GM12891 (cell line): Measurements from ENCODE around the gene CABP1.

Source experiments
- DNase-seq: peaks from one replicate; pipeline ENCODE4 v3.0.0; 2011; ENCODE audit warnings: low spot score; ENCODE audit not compliant: insufficient read length
- FAIRE-seq: peaks from 2 replicates; lab custom pipeline; 2011; peaks lifted over from hg19 to GRCh38; lab: Jason Lieb, UNC
- PAX5 ChIP-seq: IDR thresholded peaks from 2 replicates; pipeline ENCODE4 v1.6.1; 2011; ENCODE audit warnings: low read length, moderate library complexity, mild to moderate bottlenecking; ENCODE audit not compliant: insufficient read depth, severe bottlenecking
- POLR2A ChIP-seq: IDR thresholded peaks from 2 replicates; pipeline ENCODE4 v1.6.1; 2011; ENCODE audit warnings: low read depth, low read length, control low read depth
- POLR2AphosphoS5 ChIP-seq: IDR thresholded peaks from 2 replicates; pipeline ENCODE4 v1.6.1; 2011; ENCODE audit warnings: low read depth, low read length, control low read depth
- POU2F2 ChIP-seq: IDR thresholded peaks from 2 replicates; pipeline ENCODE4 v1.6.1; 2011; ENCODE audit warnings: low read depth, mild to moderate bottlenecking, control low read depth, low read length, moderate library complexity
- SPI1 ChIP-seq: IDR thresholded peaks from 2 replicates; pipeline ENCODE4 v1.6.1; 2011; ENCODE audit warnings: low read depth, low read length, control low read depth
- TAF1 ChIP-seq: IDR thresholded peaks from 2 replicates; pipeline ENCODE4 v1.6.1; 2011; ENCODE audit warnings: low read depth, low read length, control low read depth

CABP1 gene

DNA sequence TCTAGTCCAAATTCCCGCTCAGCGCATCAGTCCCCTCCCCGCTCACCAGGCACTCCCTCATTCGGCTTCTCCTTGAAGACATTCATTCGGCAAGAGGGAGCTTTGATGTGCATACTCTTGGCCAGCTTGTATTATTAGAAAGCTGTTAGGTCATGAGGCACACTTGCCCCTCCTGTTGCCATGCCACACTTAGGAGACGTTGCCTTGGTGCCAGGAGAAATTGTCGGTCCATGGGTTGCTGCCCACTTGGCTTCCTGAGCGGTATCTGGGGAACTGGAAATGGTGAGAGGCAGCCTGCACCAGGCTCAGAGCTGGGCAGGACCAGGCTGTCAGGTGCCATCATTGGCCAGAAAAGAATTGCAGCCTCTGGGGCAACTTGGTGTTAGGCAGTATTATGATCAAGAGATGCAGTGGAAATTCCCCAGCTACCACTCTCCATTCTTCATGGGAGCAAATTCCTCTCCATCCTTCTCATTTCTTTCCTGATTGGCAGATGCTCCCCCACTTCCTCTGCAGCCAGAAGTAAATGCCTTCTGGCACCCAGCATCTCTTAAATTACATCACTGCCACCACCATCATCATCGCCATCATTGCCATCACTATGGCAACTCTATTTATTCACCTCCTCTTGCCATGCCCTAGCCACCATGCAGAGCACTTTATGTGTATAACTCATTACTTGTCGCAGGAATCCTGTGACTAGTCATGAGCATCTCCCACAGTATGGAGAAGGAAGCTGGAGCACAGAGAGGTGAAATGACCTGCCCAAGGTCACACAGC lies 12.4 kb downstream of the CABP1 start:
- TF ChIP-seq PAX5 = no peak
- no peak for TF ChIP-seq POU2F2
- no peak for TF ChIP-seq POLR2A
- no peak for TF ChIP-seq TAF1
- no peak for TF ChIP-seq SPI1
- TF ChIP-seq POLR2AphosphoS5 = no peak
- DNase-seq (no peak), FAIRE-seq (no peak)

DNA sequence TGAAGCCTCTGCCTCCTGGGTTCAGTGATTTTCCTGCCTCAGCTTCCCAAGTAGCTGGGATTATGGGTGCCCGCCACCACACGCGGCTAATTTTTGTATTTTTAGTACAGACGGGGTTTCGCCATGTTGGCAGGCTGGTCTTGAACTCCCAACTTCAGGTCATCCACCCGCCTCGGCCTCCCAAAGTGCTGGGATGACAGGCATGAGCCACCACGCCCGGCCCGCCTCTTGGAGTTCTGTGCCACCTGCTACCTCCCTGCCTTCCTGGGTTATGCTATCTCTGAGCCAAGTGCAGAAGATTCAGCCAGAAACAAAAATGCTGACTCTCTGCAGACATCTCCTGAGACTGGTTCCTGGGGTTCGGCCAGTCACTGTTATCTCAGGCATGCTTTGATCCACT lies 13.2 kb downstream of the CABP1 start:
- FAIRE-seq (no peak), DNase-seq (no peak)
- no peak for TF ChIP-seq SPI1
- TF ChIP-seq PAX5 = no peak
- no peak for TF ChIP-seq POLR2A
- no peak for TF ChIP-seq POLR2AphosphoS5
- no peak for TF ChIP-seq POU2F2
- TF ChIP-seq TAF1 = no peak

DNA sequence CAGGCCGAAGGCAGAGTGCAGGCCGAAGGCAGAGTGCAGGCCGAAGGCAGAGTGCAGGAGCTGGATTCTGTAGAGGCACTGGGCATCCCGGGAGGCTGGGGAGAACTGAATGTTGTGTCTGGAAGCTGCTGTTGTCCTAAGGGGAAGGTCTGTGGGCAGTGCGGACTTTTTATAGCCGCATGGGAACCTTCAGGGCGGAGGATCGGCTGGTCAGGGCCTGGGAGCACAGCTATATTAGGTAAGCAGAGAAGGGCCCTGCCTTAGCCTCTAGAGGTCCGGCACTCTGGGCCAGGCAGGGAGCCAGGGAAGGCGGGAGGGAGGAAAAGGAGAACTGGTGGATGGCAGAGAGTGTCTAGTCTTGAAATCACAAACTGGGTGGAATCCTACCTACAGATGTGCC lies 14.2 kb downstream of the CABP1 start:
- DNase-seq (no peak), FAIRE-seq (no peak)
- no peak for TF ChIP-seq SPI1
- no peak for TF ChIP-seq POU2F2
- TF ChIP-seq TAF1 = no peak
- TF ChIP-seq POLR2AphosphoS5 = no peak
- no peak for TF ChIP-seq PAX5

DNA sequence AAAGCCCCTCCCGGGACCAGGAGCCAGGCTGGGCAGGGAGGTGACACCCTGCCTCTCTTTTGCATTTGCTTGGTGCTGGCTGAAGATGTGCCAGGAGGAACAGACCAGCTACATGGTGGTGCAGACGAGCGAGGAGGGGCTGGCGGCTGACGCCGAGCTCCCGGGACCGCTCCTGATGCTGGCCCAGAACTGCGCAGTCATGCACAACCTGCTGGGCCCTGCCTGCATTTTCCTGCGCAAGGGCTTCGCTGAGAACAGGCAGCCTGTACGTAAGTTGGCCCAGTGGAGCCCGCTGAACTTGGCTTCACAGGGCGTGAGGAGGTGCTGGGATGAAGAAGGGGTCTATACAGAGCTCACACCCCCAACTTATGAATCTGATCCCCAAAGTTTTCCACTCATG lies 15.6 kb downstream of the CABP1 start:
- TF ChIP-seq POLR2AphosphoS5 (no peak), SPI1 (no peak), POU2F2 (no peak), POLR2A (no peak)
- DNase-seq (no peak), FAIRE-seq (no peak)

DNA sequence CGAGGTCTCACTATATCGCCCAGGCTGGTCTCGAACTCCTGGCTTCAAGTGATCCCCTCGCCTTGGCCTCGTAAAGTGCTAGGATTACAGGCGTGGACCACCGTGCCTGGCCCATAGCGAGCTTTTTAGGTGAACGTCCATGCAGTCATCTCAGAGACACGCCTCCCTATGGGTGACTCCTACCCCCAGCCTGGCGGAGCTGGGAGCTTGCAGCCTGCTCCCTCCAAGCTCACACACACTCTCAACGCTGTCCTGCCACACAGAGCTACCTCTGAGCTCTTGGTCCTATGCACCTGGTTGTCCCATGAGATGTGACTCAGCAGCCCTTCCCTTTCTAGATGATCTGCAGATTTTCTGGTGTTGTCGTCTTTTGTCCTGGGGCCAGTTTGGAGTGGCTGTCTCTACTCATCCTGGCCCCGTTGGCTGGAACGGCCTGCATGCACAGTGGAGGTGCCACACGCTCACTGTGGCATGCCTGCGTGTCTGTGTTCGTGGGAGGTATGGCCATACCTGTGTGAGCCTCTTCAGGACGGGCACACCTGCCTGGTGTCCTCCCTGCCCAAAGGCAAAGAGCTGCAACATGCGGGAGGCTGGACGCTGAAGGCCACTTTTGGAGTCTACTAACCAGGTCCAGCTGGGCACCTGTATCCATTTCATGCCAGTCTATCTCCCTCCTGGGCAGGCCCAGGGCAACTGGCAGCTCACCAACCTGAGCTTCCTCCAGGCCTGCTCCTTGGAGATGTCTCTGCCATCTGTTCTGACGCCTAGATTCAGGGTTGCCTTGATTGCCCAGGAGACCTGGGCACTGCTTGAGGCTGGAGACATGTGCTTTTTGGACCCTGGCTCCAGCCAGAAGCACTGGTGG lies 18.1 kb downstream of the CABP1 start:
- DNase-seq (no peak), FAIRE-seq (no peak)
- TF ChIP-seq POLR2A = no peak
- TF ChIP-seq PAX5 = no peak
- no peak for TF ChIP-seq POLR2AphosphoS5
- TF ChIP-seq POU2F2 = no peak
- TF ChIP-seq SPI1 = no peak
- no peak for TF ChIP-seq TAF1

DNA sequence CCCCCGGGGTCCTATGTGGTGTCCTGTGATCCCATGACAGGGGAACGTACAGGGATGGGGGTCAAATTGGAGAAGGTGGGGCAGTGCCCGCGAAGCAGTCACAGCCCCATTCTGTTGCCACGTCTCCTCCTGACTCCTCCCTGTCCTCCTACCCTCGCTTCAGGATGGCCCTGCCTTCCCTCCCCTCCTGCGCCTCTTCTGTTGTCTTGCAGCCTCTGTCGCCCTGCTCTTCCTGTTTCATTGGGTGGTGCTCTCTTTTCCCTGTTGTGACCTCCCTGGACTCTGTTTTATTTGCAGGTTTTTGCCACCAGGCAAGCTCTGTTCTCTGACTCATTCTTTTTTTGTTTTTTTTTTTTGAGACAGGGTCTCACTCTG lies 18.7 kb downstream of the CABP1 start:
- FAIRE-seq = no peak
- no peak for DNase-seq
- no peak for TF ChIP-seq POLR2A
- no peak for TF ChIP-seq PAX5
- TF ChIP-seq POLR2AphosphoS5 = no peak
- no peak for TF ChIP-seq SPI1
- TF ChIP-seq TAF1 = no peak
- no peak for TF ChIP-seq POU2F2

DNA sequence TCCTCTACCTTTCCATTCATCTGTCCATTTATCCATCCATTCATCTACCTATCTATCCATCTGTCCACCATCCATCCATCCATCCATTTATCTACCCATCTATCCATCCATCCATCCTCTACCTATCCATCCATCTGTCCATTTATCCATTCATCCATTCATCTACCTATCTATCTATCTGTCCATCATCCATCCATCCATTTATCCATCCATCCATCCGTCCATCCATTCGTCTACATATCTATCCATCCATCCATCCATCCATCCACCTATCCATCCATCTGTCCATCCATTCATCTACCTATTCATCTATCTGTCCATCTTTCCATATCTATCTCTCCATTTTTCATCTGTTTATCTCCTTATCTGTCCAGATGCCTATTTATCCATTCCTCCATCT lies 21.0 kb downstream of the CABP1 start:
- FAIRE-seq (no peak), DNase-seq (no peak)
- TF ChIP-seq SPI1 (no peak), POLR2AphosphoS5 (no peak), POU2F2 (no peak), POLR2A (no peak), PAX5 (no peak), TAF1 (no peak)

DNA sequence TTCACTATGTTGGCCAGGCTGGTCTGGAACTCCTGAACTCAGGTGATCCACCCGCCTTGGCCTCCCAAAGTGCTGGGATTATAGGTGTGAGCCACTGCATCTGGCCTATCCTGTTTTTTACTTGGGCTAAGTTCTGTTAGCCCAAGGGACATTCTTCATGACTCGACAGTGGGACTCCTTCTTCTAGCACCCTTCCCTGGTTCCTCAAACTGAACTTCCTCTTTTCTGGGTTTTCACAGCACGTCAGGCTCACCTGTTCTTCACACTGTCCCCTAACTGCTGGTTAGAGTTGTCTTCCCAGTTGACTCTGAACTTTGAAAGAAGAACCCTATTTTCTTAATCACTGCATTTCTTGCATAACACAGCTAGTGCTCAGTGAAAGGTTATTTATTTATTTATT lies 22.5 kb downstream of the CABP1 start:
- DNase-seq = peak; percentile 66
- TF ChIP-seq PAX5 (no peak), SPI1 (peak; percentile 93), POU2F2 (no peak)
- peak; percentile 76 for FAIRE-seq

DNA sequence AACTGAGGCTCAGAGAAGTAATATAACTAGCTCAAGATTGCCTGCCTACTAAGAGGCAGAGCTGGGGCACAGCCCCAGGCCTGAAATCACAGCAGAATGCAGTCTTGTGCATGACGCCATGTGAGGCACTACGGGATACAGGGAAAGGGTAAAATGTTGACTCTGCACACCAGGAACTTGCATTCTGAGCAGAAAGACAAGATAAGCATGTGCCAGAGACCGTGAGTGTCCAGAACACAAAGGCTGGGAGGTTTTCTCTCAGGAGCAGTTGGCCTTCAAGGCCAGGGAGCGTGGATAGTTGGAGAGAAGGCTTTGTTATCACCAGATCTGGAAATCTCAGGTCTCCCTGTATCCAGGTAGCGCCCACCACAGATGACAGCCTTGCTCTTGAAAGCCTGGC lies 23.3 kb downstream of the CABP1 start:
- DNase-seq (no peak), FAIRE-seq (no peak)
- no peak for TF ChIP-seq POU2F2

DNA sequence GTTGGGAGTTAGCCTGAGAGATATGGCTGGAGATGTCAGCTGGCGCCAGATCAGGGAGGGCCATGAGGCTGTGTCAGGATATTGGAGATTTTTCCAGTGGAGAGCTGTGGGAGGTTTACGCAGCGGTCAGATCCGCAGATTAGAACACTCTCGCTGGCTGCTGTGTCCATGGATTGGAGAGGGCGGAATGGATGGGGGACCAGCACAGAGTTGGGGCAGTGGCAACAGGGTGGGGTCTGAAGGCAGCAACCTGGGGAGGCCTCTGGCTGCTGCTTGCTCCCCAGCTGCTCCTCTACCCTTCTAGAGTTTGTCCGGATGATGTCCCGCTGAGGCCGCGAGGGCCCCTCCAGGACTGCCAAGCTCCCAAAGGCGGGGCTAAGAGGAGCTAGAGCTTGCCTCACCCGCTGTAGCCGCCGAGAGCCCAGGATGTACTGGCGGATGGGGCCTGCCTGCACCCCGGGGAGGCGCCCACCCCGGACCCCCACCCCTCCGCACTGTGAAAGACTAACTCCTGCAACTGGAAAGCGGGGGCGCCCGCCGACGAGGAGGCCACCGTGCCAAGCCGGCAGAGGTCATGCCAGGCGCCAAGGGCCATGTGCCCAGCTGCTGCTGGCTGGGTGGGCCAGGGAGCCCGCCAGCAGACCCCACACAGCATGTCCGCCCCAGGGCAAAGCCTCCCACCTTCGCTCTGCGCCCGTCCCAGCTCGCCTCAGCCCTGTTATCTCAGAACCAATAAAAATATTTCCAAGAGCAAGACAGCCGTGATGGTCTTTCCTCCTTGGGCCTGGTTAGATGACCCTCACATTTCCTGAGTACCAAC lies 26.4 kb downstream of the CABP1 start:
- no peak for TF ChIP-seq TAF1
- TF ChIP-seq POLR2AphosphoS5 = no peak
- TF ChIP-seq SPI1 = no peak
- TF ChIP-seq POU2F2 = no peak
- TF ChIP-seq POLR2A = no peak
- TF ChIP-seq PAX5 = no peak
- DNase-seq (no peak), FAIRE-seq (no peak)
